HG02981 (cell line): Measurements from ENCODE around the gene SPARC.
"Not testable (repeated sequence)": the region's sequence is repeated elsewhere in the genome, so short reads cannot be mapped to it uniquely, and the experiment has no call there.

Experiments used
- ATAC-seq: cut with Tn5 transposase; IDR thresholded peaks from one replicate; pipeline ENCODE4 v1.9.1; 2021; ENCODE audit warnings: mild to moderate bottlenecking, moderate library complexity; ENCODE audit not compliant: unreplicated experiment

The SPARC gene, protein sequence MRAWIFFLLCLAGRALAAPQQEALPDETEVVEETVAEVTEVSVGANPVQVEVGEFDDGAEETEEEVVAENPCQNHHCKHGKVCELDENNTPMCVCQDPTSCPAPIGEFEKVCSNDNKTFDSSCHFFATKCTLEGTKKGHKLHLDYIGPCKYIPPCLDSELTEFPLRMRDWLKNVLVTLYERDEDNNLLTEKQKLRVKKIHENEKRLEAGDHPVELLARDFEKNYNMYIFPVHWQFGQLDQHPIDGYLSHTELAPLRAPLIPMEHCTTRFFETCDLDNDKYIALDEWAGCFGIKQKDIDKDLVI

DNA sequence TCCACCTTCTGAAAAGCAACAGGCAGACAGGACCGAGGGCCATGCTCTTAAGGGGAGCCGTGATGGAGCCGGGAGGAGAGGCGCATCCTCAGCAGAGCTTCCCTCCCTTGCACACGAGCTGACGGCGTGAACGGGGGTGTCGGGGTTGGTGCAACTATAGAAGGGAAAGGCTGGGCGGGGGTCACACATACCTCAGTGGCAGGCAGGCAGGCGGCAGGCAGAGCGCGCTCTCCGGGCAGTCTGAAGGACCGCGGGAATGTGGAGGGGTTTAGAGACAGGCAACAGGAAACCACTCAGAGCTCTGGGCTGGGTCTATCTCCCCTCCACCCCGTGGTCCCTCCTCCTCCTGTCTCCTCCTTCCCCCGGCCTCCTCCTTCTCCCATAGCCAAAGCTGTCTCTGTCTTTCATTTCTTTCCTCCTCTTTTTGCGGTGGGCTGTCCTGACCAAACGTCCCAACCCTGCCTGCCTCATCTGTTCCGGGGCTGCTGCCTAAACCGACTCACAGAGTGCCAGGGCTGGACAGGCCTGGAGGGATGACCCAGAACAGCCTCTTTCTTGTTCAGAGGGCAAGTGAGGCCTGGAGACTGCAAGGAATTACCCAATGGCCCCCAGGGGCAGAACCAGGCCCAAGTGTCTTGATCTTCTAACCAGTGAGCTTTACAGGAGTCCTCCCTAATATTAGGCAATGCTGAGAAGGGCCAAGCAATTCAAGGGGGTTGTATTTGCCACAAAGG lies at the start of gene SPARC:
Gene SPARC (minus strand): TSS at position 242 of the 734 bp plus-strand sequence. CDS start 10,727 bp downstream, outside the sequence.
- peak; percentile 66 for ATAC-seq

DNA sequence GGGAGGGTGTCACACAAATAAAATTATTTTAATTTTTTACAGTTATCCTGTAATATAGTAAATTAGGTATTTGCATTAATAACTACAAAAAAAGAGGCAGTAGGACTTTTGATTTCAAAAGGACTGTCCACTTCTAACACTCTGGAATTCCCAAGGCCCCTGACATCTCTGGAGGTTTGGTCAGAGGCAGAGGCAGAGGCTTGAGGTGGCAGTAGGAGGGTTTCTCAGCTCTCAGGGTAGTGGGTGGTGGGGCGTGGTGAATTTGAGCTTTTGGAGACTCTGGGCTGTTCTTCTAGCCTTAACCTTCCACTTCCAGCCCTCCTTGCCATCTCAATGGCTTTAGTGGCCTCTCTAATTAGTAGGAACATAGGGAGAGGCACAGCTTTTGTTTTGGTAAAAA lies 48.9 kb upstream of the SPARC start:
- ATAC-seq = no peak

DNA sequence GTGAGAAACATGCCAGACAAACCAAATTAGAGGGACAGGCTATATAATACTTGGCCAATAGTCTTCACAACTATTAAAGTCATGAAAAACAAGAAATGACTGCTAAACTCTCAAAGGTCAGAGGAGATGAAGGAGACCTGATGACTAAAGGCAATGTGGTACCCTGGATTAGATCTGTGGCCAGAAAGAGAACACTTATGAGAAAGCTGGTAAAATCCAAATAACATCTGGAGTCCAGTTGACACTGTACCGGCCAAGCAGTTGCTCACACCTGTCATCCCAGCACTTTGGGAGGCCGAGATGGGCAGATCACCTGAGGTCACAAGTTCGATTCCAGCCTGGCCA lies 47.3 kb upstream of the SPARC start:
- ATAC-seq = no peak

DNA sequence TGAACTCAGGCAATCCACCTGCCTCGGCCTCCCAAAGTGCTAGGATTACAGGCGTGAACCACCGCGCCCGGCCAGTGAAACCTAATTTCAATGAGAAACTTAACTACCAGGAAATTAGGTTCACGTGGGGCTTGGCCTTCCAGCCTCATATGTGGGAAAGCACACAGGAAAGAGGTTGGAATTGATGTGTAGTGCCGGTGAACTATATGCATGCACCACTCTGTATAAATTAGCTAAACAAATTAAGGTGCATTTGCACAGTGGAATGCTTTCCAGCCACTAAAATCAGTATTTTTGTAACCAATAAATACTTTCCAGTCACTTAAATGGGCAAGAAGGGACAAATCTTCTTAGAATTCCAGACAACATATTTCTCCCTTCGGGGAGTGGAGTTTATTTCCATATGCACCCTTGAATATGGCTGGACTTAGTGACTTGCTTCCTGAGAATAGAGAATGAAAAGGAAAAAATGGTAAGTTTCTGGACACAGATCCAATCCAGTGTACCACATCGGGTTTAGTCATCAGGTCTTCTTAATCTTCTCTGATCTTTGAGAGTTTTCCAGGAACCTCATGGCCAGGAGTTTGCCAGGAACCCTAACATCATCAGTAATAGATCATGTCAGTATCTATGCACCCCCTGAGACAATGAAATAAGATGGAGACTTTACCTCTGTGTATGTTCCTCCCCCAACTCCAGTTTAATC lies 46.8 kb upstream of the SPARC start:
- no peak for ATAC-seq

DNA sequence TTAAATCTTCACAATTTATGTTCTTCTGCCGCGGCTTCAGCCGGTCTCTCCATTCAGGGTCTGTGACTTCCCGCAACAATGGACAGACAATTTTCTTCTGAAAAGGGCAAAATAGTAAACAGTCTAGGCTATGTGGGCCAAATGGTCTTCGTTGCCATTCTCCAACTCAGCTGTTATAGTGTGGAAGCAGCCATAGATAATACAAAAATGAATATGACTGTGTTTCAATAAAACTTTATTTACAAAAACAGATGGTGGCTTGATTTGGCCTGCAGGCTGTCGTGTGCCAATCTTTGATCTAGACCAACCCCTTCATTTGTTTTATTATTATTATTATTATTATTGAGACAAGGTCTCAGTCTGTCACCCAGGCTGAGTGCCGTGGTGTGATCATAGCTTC lies 43.7 kb upstream of the SPARC start:
- no peak for ATAC-seq

DNA sequence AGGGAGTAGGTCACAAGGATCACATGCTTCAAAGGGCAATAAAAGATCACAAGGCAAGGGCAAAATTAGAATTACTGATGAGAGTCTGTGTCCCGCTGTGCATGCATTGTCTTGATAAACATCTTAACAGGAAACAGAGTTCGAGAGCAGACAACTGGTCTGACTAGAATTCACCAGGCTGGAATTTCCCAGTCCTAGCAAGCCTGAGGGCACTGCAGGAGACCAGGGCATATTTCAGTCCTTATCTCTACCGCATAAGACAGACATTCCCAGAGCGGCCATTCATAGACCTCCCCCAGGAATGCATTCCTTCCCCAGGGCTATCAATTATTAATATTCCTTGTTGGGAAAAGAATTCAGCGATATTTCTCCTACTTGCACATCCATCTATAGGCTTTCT lies 42.9 kb upstream of the SPARC start:
- ATAC-seq = not testable (repeated sequence)

DNA sequence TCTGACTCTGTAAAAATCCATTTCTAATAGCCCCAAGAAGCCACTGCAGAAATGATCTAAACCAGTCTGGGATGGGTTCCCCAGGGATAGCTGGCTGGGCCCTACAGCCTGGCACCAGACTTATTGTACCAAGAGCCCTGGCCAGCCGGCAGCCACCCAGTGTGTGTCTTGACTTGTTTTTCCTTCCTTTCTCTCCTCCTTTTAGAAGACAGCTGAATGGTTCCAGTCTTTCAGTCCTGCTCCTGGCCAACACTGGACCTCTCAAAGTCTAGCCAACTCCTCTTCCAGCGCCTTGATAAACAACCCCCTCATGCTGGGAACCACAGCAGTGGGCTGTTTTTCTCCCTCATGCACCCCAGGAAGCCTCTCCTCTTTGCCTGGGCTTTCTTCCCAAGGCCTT lies 37.6 kb upstream of the SPARC start:
- no peak for ATAC-seq

DNA sequence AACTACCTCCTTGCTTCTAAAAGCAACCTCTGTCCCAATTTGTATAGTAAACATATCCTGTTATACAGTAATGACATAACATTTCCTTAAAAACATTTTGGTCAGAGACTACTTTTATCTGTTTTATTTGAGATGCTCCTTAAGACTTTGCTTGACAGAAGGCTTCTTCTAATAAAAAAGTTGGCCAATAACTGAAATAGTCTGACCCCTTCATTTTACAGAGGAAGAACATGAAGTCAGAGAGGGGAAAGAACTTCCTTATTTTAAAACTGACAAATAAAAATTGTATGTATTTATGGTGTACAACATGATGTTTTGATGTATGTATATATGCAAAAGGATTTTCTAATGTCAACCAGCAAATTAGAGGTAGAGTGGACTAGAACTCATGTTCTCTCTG lies 35.8 kb upstream of the SPARC start:
- no peak for ATAC-seq

DNA sequence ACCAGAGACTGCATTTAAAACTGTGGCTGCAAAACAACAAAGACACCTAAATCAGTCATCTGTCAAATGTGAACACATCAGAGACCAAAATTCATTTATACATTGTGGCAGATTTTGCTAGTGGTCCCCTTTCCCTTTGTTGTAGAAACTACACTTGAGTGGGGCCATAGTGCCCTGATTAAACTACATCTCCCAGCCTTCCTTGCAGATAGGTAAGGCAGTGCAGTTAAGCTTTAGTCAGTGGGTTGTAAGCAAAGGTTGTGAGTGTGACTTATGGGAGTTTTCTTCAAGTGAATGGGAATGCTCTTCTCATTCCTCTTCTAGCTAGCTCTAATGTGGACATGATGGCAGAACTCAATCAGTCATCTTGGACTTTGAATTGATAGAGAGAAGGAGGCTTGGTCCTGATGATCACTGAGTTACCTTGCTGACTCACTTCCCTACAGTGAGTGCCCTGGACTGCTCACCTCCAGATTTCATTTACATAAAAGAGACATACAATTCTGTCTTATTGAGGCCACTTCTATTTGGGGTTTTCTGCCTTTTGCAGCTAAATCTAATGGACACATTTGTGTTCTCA lies 35.2 kb upstream of the SPARC start:
- peak; percentile 21 for ATAC-seq

DNA sequence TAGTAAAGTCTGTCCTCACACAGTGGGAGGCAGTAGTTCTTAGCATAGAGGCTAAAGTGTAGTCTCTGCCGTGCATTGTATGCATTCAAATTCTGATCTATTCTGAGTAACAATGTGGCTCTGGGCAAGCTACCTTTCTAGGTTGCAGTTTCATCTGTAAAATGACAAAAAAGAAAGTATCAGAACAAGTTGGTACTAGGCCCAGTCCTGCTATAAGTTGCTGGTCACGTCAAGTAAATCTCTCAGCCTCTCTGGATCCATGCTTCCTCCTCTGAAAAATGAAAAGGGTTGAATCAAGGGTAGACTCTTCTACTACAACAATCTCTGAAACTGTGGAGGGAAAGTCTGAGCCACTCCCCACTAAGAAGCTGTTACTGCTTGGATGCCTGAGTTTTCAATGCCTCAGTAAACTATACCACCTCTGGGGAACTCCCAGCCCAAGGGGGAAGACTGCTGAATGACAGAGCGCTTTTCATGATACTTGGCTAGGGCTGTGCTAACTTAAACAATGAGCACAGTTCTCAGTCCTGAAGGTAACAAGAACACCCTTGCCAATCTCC lies 34.5 kb upstream of the SPARC start:
- peak; percentile 85 for ATAC-seq

DNA sequence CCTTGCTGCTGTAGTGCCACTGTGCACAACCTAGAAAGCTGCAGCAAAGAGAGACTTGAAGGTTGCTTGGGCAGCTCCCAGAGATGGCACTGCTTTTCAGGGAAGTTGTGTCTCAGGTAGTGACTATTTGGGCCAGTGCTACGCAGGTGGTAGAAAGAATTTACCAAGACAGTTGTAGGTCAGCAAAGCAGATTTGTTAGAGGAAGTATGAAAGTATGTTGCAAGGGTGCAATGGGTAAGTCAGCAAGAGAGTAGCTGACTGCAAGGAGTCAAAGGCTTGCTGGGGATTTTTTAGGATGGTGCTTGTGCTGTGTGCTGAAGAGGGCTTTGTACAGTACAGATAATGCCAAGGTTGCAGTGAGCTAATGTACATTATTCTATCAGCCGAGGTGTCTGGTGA lies 33.5 kb upstream of the SPARC start:
- no peak for ATAC-seq

DNA sequence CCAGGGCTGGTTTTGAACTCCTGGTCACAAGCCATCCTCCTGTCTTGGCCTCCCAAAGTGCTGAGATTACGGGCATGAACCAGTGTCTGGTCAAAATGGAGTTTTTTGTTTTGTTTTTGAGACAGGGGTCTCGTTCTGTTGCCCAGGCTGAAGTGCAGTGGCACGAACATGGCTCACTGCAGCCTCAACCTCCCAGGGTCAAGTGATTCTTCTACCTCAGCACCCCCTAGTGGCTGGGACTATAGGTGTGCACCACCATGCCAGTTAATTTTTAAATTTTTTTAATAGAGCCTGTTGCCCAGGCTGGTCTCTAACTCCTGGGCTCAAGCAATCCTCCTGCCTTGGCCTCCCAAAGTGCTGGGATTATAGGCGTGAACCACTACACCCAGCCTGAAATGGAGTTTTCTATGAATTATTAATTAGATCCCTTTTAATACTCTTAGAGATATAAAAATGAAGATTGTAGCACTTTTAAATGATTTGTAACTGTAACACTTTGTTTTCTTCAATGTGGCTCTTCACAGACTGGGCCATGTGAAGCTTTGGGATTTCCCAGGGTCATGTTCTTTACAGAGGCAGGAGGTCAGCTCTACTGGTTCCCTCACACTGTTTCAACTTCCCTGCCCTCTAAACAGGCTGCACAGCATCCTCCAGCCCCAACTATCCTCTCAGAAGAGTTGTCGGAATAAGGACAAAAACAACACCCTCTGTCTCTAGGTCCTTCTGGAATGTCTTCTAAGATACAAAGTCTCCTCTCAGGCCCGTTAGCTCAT lies 32.7 kb upstream of the SPARC start:
- no peak for ATAC-seq

DNA sequence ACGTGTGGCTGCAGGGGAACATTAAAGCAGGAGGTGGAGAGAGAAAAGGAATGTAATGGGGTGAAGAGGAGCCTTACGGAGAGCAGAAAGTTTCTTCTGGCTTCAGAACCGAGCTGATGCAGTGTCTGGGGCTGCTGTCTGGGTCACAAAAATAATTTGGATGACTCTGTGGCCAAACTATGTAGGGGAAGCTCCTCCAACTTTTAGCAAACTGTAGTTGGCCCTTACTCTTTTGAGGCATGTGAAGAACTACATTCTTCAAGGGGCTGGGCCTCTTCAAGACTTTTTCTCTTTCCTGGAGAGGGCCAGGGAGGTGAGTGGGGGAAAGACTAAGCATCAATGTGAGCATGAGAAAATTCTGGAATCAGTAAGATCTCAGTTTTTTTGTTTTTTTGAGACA lies 31.9 kb upstream of the SPARC start:
- ATAC-seq = no peak

DNA sequence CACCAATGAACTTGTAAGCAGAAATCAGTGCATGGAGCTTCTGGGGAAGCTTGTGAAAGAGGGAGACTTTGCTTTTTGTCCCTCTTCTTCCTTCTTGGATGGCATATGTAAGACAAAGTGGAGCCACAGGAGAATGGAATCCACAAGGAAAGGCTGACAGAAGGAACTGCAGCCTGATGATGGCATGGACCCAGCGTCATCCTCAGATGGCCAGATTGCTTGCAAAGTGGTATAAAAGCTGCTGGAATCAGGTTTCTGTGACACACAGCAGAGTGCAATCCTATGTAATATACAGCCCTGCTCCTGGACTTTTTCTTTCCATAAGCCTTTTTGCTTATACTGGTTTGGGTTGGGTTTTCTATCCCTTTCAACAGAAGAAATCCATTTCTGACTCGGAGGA lies 31.4 kb upstream of the SPARC start:
- no peak for ATAC-seq

DNA sequence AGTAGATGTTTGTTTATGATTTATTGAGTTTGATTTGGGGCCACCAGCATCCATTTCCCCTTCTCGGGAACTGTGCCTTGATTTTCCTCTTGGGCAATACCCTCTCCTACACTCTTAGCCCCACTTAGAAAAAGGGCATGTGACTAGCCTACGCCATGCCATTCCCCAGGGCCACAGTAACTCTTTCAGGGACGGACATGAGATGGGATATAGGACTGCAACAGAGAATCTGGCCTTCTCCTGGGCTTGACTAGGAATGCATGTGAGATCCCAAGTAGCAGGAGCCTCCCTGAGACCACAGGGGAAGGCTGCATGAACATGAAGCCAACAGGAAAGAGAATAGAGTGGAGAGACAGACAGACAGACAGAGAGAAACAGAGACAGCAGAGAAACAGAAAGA lies 30.7 kb upstream of the SPARC start:
- no peak for ATAC-seq

DNA sequence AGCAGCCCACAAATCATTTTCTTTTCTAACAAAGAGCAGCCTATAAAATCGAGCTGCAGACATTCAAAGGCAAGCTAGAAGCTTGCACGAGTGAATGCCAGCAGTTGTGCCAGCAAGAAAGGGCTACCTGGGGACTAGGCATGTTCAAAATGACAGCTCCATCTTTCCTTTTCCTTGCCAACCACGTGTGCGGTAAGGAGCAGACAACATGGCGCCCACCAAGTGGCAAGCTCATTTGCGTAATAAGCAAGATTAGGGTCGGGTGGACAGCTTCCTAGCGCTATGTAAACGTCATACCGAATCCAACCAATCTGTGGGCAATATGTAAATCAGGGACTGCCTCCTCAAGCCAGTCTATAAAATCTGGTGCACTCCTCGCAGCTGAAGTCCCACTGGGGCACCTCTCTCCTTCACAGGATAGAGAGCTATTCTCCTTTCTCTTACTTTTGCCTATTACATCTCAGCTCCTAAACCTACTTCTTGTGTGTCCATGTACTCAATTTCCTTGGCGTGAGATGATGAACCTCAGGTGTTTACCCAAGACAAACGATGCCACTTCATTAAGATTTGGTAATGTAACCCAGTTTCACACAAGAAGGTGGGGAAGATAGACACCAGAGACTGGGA lies 22.5 kb upstream of the SPARC start:
- no peak for ATAC-seq

DNA sequence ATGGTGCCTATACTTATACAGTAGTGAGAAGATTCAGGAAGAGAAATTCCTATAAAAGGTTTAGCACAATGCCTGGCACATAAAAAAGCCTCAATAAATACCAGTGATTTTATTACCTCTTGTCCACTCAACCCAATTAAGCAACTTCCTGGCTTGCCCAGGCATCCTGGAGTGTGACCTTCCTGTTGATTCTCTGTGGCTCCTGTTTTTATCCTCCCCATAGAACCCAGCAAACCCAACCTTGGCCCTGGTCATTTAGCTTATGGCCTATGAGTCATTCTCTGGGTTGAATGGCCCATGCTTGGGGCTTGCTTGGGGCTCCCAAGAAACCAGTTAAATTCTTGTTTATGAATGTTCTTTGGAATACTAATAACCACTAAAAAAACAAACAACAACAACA lies 21.4 kb upstream of the SPARC start:
- ATAC-seq = no peak

DNA sequence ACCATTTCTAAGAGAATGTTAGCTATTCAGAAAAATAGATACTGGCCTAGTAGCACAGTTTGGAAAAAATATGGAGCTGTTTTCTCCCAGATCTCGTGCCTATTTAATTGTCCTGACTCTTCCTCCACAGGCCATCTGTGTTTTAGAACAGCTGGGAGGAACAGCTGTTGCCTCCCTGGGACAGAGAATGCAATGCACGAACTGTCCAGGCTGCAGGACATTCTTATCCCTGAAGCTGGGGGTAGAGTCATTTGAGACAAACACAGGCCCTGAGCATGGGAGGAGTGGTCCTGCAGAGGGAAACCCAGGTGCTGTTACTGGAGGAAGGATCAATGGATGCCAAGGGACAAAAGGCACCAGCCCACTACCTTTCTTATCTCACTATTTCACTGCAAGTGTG lies 20.9 kb upstream of the SPARC start:
- no peak for ATAC-seq

DNA sequence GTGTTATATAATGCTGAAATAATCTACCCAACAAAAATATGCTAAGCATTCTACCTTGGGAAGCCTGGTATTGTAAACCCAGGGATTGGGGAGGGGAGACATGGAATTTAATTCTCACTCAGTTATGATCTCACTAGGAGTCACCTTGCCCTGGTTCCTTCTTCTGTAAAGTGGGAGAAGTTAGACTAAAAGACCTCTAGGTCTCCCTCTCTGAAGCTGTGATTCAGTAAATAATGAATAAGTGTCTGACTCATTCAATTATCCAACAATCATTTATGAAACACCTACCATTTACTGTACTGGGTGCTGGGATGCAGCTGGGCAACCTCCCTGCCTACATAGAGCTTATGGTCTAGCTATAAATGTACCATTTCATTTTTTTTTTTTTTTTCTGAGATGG lies 20.2 kb upstream of the SPARC start:
- ATAC-seq = no peak

DNA sequence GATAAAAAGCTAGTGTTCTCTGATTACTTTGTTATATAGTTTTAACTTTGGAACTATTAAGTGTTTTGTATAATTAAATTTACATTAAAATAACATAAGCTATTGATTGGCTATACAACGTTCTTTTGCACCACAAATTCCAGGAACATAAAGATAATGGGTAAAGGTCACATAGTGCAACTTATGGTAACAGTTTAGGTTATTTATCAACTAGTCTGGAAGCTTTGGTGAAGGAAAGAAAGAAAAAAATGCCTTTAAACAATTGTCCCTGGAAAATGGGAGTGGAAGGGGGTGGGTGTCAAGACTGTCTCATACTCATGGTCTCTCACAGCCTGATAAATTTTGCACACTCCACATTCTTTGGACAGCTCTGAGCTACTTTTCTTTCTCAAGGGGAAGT lies 17.1 kb upstream of the SPARC start:
- no peak for ATAC-seq
